Measurements from ENCODE around the gene CLMP. TPM values are rescaled to one million over a fixed set of nuclear protein-coding genes. Genes with fewer than 3 reads are reported as not detected.

Gene CLMP
- polyA plus RNA-seq, 2 of the 4 experiments (the other 2 are of a cell fraction) = 15.7 to 17.1 TPM

- H3K9me3 ChIP-seq = no peaks in the 10 kb centered on the region
- ChIA-PET CTCF (no interaction called here), POLR2A (interaction anchor here (0.6 kb wide), 1 partner anchor 41 kb away, joined by 3 read pairs; no protein-coding TSS in a partner anchor)
- no peak overlapping the region for H3K27ac ChIP-seq
- DNase-seq (ENCODE audit: low read depth in 1 of 2, low spot score in 1 of 2) (no peak), FAIRE-seq (no peak), ATAC-seq (no peak)
- no peak overlapping the region for H3K4me3 ChIP-seq
- H3K4me2 ChIP-seq = no peak overlapping the region
- no peak for TF ChIP-seq NR3C1 (IDR thresholded peaks at IDR 0.05)
- no peak for TF ChIP-seq TP53 (CRISPR knock-in tag; IDR thresholded peaks at IDR 0.05)
- no peak for TF ChIP-seq NFE2L2 (conservative IDR thresholded peaks at IDR 0.05; ENCODE audit: low read length)
- TF ChIP-seq ZSCAN20 (CRISPR knock-in tag; IDR thresholded peaks at IDR 0.05) = no peak
- TF ChIP-seq MAX (IDR thresholded peaks at IDR 0.05) = no peak
- TF ChIP-seq FOSB (CRISPR knock-in tag; IDR thresholded peaks at IDR 0.05) = no peak
- no peak for TF ChIP-seq HOXB5 (CRISPR knock-in tag; IDR thresholded peaks at IDR 0.05)
- no peak for TF ChIP-seq ZFP36 (IDR thresholded peaks at IDR 0.05; ENCODE audit: borderline replicate concordance, partially characterized antibody)
- no peak for TF ChIP-seq ATOH8 (CRISPR knock-in tag; IDR thresholded peaks at IDR 0.05; ENCODE audit: low read depth)
- TF ChIP-seq JUNB (IDR thresholded peaks at IDR 0.05) = no peak
- no peak for TF ChIP-seq KDM5A (IDR thresholded peaks at IDR 0.05)
- 0 out of 3 replicates have a peak, but pooled peaks cover 3% of the 10 kb centered on the region for H3K4me1 ChIP-seq
- 86% methylated on average over 1 of the region's 1 CpG for WGBS (ENCODE audit: missing lambda C conversion rate)
These were observed 17.4 kb upstream of the CLMP start for GRCh38 chr11:123212406-123212805.

- ATAC-seq = no peak
- no peak for TF ChIP-seq HOXB5 (CRISPR knock-in tag; IDR thresholded peaks at IDR 0.05)
- 0 out of 3 replicates have a peak, but pooled peaks cover 3% of the 10 kb centered on the region for H3K4me1 ChIP-seq
- WGBS (ENCODE audit: missing lambda C conversion rate) = 77% methylated on average over 8 of the region's 8 CpGs
- DNase-seq (ENCODE audit: low read depth in 1 of 2, low spot score in 1 of 2) = no peak
- no peak for FAIRE-seq
- ChIA-PET POLR2A (interaction anchor here (0.6 kb wide), 1 partner anchor 41 kb away, joined by 3 read pairs; no protein-coding TSS in a partner anchor), CTCF (no interaction called here)
- no peak overlapping the region for H3K4me2 ChIP-seq
- H3K4me3 ChIP-seq = no peak overlapping the region
- H3K9me3 ChIP-seq = no peaks in the 10 kb centered on the region
- no peak overlapping the region for H3K27ac ChIP-seq
These were observed 16.9 kb upstream of the CLMP start for GRCh38 chr11:123211981-123212380.

- Histone ChIP-seq H3K9me3 (no peaks in the 10 kb centered on the region), H3K4me2 (no peak overlapping the region)
These were observed 16.3 kb upstream of the CLMP start for GRCh38 chr11:123211149-123211852.

More at GRCh38 chr11:123211149-123211852, 16.3 kb upstream of the CLMP start:
- no peak for DNase-seq (ENCODE audit: low read depth in 1 of 2, low spot score in 1 of 2)
- TF ChIP-seq HMGXB4 (CRISPR knock-in tag; IDR thresholded peaks at IDR 0.05; ENCODE audit: borderline replicate concordance) (no peak), TFCP2L1 (CRISPR knock-in tag; IDR thresholded peaks at IDR 0.05) (no peak), ELK1 (IDR thresholded peaks at IDR 0.05; ENCODE audit: low read depth, low read length) (no peak)
- WGBS (ENCODE audit: missing lambda C conversion rate) = 95% methylated on average over 11 of the region's 11 CpGs
- Histone ChIP-seq H3K4me1 (0 out of 3 replicates have a peak, but pooled peaks cover 1% of the 10 kb centered on the region), H3K27ac (no peak overlapping the region), H3K4me3 (no peak overlapping the region)
- POLR2A ChIA-PET = no interaction called here
- CTCF ChIA-PET = interaction anchor here (0.6 to 2.2 kb wide), 2 partner anchors 100 to 127 kb away, joined by 4 to 7 read pairs; no protein-coding TSS in a partner anchor
- ATAC-seq = no peak
- no peak for FAIRE-seq
